Myocyte (in vitro differentiated cells): ENCODE data around the gene ABLIM3. TPM values are rescaled to one million over a fixed set of nuclear protein-coding genes. Genes with fewer than 3 reads are reported as not detected.

Experiments
- DNase-seq: peaks from one replicate; pipeline ENCODE4 v3.0.0-alpha.2; 2012; ENCODE audit warnings: low read depth
- total RNA-seq: library from RNA; depleted of rRNA; stranded (reverse); fragments of >200 nt; gene quantifications from 2 replicates; pipeline ENCODE4 v1.2.3, GENCODE V29; 2014

Gene ABLIM3
- total RNA-seq, 1 donor from 2014 or later = 220 TPM

DNA sequence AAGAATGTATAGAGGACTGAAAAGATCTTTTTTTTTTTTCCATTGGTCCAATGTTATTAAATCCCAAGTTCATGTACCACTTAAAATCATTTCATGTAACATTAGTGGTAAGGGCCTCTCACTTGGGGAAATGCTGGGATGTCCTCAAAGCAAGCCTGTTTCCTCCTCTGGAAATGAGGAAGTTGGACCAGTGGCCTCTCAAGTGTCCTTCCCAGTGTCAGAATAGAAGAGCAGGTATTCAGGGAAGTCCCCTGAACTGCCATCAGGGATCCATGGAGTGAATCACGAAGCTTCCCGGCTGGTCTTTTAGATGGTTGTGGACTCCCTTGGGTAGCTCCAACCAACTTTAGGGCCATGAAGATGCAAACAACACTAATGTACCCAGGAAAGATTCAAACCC lies 75.2 kb downstream of the ABLIM3 start:
- no peak for DNase-seq

DNA sequence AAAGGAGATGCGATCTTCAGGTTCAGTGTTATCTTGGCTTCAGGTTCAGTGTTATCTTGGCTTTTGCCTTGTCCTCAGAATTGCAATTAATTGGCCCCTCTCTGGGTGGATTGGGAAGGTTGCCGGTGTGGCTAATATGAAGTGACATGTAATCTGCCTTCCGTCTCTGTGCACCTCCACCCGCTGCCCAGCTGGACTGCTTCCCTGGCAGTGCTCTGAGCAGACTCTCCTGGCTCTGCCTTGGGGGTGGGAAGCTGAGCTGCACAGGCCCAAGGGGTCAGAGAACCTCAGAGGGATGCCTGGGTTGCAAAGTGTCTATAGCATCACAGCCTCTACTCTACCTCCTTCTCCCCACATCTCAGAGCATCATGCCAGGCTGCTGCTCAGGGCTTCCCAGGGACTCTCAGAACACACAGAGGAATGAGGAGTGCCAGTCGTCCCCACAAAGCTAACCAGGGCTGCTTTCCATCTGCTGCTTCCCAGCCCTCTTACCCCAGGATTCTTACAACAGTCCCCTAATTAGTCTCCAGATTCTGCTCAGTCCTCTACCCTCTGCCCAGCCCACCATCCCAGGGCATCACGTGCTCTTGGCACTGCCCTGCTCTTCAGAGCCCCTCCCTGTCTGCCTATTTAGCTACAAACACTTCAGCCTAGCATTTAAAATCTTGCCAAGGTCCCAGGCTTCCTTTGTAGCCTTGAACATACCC lies 76.0 kb downstream of the ABLIM3 start:
- no peak for DNase-seq

DNA sequence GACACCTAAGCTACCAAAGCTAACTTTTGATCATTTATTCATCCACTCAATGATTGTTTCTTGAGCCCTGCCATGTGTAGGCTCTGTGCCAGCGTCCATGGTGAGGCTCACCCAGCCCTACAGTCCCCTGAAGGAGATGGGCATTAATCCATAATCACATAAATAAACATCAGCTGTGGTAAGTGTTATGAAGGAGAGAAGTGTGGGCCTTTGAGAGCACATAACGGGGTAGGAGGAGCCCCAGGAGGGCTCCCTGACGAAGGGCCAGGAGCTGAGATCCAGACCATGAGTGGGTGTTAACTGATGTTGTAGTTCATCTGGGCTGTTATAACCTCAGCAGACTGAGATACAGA lies 76.5 kb downstream of the ABLIM3 start:
- no peak for DNase-seq

DNA sequence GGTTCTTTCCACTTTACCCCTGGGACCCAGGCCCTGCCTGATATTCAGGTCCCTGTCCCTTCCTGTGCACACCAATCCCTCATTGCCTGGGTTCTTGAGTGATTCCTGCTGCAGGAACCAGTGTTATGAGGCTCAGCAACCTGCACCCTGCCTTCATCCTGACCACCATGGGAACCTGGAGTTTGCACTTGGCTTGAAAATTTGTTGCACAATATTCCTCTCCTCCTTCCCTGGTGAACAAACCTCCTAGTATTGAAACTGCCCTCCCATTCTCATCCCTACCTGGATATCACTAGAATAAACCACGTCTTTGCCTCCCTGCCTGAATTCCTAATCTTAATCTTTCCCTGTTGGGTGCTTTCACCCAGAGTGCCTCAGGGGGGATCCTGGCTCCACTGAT lies 78.3 kb downstream of the ABLIM3 start:
- DNase-seq = no peak

DNA sequence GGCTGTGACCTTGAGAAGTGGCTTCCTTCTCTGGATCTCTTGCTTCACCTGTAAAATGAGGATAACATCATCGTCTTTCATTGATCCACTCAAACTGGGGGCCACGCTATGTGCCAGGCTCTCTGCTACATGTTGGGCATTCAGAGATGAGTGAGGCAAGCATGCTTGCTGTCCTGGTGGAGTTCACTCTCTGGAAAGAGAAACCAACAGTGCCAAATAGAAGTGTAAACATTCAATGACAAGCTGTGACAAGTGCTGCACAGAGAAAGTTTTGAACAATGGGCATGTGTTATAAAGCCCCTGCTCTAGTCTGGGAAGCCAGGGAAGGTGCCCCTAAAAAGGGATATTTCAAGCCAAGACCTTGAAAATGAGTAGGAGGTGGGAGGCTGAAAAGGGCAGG lies 79.5 kb downstream of the ABLIM3 start:
- DNase-seq = no peak

DNA sequence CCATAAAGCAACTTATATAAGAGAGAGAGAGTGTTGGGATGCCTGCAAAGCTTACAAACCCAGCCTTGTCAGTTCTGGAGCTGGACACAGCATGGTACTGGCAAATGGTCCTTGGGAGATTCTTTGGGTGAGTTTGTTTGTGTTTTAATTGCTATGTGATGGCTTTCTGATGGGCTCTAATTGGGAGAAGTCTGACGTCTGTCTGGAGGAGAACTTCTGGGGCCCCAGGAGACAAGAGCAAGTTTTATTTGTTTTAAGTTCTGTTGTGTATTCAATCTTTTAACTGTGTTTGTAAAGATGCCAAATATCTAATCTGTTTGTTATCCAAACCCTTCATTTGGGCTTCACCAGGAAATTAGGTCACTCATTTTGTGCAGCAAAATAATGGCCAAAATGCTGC lies 80.0 kb downstream of the ABLIM3 start:
- DNase-seq = no peak

DNA sequence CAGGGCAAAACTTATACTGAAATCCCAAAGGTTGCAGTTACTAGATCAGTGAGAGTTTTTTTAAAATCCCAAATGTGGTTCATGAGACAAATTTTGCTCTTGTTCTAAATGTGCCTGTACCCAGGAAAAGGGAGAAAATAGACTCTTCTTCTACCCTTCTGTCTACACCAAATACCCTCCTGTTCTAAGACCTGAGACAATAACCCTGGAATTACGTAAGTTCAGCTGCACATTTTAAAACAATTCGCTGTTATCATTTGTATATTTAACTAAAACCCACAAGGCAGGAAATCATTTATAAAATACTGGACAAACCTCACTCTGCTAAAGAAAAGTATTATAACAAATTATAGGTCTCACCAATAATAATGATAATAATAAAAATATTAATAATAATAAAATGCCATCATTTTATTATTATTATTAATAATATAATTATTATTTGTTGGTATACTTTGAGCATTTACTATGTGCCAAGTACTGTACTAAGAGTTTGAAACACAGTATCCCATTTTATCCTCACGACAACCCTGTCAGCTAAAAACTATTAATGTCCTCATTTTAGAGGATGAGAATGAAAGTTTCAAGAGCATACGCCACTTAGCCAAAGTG lies 80.5 kb downstream of the ABLIM3 start:
- DNase-seq = no peak

DNA sequence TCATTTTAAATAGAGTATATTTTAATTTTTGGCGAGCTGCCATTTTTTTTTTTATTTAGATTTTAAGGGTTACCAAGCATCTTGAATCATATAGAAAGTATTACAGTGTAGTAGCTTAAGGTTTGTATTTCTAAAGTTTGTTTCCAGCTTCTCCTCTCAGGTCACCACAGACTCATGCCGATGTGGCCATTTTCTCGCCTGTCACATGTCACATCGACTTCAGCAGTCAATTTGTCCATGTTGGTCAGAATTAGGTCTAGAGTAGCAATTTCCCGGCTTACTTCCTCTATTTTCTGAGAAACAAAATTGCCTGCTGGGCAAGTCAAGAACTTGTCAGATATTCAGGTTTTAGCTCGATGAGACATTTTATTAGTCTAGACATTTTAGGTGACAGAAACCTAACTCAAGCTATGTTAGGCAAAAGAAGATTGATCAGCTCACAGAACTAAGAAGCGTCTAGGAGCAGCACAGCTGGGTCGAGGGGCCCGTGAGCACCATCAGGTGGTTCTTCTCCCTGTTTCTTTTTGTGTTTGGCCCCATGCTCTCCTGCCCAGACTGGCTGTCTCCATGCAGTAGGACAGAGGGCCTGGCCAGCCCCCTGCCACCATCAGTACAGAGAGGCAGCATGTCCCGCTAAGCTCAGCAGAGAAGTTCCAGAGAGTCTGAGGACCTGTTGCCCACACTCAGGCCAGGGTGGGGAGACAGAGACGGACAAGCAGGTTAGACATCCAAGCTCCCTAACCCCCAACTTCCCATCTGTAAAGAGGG lies 82.0 kb downstream of the ABLIM3 start:
- DNase-seq = no peak

DNA sequence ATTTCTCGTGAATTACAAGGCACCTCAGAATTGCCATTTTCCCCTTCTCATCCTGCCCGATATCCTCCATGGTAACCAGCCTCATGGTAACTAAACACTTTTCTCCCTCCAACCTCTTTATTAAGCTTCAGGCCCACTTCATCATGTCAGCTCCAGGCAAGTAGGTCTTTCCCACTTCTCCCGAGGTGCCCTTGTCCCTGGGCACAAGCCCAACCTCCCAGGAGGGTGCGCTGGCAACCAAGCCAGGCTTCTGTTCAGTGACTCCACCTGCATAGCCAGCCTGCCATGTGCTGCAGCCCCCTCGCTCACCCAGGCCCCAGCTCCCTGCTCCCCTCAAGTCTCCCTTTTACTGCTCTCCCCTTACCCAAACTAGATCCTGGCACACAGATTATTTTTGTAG lies 83.0 kb downstream of the ABLIM3 start:
- no peak for DNase-seq

DNA sequence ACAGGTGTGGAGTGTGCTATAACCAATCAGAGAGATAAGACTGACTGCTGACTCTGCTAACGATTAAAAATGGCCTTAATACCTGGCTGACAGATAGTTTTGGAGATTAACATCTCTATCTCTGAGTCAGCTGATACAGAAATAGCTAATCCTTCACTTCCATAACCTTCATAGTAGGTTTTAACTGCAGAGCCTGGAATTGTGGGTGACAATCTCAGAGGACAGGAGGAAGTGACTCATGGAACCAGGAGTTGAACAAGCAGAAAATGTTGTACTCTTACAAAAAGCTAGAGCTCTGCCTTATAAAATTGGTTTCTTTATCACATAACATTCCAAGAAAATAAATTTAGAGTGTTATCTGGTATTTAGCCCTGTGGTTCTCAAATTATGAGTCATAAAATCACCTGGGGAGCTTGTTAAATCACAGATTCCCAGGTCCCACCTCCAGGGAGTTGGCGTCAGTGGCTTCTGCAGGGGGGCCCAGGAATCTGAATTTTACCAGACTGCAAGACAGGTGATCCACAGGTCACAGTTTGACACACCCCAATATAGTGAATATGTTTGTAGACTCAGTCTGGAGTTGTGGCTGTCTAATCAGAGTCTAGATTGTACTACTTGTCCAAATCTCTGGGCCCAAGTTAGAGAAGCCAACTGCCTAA lies 86.0 kb downstream of the ABLIM3 start:
- DNase-seq = peak; percentile 61

DNA sequence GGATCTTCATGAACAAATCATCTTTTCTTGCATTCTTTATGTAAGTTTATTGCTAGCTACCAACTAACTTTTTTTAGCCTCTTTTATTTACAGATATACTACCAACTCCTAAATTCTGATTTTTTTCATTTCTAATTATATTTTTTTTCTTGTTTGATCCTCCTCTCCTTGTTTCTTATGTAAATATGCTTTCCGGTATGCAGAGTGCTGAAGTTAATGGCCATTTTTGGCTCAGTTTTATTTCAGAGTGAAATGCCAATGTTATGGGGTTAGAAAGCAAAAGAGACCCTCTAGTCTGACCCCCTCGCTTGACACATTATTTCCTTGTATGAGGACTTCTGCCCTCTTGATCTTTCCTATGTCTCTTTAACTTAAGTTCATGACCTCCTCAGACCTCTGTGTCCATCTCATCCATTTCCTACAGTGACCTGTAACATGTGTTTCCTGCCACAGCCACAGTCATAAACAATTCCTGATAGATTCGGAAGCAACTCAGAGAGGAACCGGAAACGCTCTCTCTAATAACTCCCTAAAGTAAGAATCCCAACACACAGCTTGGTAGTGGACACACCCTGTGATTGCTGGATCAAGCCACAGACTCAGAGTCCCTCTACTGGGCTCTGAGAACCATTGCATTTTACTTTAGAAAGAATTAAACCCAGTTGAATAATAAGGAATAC lies 87.5 kb downstream of the ABLIM3 start:
- DNase-seq = peak; percentile 96

DNA sequence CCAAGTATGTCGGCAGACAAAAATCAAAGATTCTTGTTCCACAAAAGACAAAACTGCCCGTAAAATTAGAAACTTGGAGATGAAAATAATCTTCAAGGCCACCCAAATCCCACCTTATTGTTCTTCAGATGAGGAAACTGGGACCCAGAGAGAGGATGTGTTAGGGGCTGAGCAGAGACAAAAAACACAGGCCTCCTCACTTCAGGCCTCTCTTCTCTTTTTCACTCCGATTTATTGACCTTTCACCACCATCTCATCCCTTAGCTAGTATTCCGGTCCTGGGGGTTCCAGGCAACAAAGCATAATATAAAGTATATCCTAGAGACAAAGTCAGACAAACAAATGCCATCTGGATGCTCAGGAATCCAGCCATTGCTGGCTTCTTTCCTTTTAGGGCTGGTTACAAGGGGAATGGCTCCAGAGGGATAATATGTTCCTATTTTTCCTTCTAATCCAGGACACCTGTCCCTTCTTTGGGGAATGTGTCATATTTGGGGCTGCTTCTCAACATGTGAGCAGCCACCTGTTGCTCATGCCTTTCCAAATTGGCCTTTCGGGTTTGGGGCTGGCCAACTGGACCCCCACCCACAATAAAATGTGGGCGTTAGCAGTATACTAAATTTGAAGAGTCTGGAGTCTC lies 88.1 kb downstream of the ABLIM3 start:
- DNase-seq = peak; percentile 88

DNA sequence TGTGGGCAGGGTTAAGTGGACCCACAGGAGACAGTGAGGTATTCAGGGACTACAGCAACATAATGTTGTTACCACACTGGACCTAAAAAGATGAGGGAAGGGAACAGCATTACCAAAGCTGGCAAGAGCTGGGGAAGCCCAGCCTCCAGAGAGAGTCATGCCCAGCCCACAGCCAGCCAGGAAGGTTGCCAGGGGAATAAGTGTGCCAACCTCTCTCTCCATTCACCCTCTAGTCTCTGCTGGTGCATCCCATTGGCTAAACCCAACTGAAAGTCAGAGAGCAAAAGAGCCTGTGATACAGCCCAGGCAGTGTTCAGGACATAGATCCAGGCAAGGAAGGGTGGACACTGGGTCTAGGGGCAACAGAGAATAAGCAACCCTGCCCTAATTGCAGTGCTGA lies 94.5 kb downstream of the ABLIM3 start:
- peak; percentile 35 for DNase-seq

DNA sequence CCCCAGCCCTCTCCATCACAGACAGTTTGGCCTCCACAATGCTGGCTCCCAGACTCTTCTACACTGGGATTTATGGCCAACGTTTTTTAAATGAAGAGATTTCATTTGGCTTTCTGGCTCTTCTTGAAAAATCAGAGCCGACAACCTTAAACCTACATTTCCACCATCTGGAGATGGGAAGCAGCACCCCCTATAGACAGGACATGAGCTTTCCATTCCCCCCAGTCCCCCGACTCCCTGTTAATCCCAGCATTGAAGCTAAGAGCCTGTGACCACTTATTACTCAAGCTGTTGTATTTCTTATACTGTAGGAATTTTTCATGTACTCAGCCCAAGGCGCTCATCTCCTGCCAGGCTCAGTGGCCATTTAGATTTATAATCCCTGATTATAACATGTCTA lies 96.4 kb downstream of the ABLIM3 start:
- no peak for DNase-seq

DNA sequence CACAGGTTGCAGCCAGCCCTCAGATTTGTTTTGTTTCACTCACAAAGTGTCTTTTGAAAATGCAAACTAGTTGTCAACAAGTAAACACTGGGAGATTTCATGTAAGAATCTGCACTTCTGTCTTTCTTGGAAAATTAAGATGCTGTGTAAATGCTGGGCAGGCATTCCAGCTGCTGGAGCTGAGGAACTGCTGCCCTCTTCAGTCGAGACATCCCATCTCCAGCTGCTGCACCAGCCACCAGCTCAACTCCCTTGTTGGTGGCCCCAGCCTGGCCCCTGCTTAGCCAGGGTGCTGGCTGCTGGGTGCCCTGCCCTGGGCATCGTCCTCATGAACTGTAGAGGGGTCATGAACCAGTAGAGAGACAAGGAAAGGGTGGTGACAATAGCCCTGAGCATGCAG lies 97.2 kb downstream of the ABLIM3 start:
- no peak for DNase-seq

DNA sequence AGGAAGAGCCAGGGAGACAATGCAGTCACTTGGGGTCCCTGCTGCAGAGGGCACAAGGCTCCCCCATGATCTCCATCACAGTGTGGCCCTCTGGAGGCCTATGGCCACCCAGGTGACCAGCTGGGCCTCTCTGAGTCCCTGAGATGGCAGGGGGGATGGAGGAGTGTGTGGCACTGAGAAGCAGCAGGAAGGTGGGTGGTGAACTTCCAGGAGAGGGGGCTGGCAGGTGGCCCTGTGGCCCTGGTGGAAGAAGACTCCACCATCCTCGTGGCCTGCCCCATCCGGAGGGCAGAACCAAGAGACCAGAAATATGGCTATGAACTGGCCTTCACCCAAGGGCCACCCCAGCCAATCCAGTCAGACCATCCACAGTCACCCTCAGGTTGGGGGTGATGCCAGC lies 98.6 kb downstream of the ABLIM3 start:
- DNase-seq = no peak

DNA sequence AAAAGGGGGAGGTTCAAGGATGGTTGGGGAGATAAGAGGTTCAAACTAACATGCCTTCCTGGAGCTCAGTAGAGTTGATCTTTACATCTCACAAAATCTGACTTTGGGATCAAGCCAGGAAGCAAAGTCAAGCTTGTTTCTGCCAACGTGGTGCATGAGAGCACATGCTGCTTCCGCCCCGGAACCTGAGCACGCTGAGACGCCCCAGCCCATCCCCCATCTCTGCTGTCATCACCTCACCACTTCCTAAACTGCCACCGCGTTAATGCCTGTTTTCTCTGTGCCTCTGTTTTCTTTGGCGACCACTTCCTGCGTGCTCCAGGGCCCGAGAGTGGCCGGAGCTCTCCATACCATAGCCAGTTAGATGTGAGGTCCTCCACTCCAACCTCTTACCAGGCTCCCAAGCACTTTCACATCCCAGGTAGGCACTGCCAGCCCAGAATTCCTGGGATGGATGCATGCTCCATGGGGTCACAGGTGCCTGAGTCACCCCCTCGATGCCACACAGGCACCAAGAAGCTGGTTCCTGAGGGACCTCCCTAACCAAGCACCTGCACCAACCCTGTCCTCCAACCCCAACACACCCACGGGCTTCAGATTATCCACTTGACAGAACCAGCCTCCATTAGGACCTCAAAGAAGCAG lies 99.2 kb downstream of the ABLIM3 start:
- no peak for DNase-seq

DNA sequence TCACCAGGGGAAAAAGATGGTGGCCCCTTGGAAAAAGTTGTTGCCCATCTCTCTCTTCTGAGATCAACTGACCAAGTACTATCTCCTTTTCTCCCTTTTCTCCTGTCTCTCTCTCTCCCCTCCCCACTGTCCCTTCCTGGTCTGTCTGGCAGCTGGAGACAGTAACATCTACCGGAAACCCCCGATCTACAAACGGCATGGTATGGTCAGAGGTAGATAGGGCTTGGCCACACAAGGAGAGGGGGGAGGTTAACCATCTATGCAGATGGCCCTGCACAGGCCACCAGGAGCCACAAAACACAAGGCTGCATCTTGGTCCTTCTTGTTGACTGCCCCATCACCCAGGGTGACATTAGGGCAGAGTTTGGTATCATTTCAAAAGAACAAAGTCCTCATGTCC lies 101.0 kb downstream of the ABLIM3 start:
- DNase-seq = no peak

DNA sequence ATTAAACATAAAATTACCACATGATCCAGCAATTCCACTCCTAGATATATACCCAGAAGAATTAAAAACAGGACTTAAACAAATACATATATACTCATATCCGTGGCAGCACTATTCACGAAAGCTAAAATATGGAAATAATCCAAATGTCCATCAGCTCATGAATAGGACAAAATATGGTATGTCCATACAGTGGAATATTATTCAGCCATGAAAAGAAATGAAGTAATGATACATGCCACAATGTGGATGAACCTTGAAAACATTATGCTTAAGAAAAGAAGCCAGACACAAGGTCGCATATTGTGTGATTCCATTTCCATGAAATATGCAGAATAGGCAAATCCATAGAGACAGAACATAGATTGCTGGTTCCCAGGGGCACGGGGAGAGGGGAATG lies 105.6 kb downstream of the ABLIM3 start:
- DNase-seq = no peak

DNA sequence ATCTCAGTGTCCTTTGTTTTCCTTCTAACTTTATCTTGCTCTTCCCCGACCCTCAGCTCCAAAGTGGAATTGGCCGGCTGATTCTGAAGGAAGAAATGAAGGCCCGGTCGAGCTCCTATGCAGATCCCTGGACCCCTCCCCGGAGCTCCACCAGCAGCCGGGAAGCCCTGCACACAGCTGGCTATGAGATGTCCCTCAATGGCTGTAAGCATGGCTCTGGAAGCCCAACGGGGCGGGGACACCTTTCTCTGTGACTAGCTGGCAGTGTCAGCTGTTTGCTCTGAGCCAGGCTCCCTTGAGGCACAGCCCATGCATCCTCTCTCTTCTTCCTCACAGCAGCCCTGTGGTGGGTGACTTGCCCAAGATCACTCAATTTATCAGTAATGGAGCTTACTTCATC lies 106.4 kb downstream of the ABLIM3 start:
- DNase-seq = no peak

DNA sequence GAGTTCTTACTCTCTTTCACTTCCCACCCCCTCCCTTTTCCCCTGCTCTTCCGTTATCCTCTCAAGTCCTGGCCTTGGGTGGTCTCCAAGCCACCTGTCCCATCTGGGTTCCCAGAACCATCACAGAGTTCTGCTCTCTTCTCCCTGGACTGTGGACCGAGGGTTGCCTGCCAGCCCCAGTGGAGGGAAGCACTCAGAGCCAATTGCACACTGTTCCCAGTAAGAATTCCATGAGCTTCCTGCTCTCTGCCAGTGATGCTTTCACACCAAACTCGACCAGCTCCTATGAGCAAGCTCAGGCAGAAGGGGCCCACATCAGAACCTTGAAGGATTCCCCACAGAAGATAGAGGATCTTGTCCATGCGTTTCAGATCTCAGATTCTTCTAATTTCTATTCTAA lies 110.3 kb downstream of the ABLIM3 start:
- no peak for DNase-seq
